Thoracic aorta (tissue), 2 donors: Measurements from ENCODE around the gene LRRC36. TPM values are rescaled to one million over a fixed set of nuclear protein-coding genes. Genes with fewer than 3 reads are reported as not detected.

Source experiments
- ATAC-seq: fragments of 150-250 bp; one replicate; pipeline ENCODE4 v1.8.0; 2017; ENCODE audit warnings: low read depth; ENCODE audit not compliant: insufficient number of reproducible peaks, low FRiP score
- DNase-seq: peaks from one replicate; pipeline ENCODE4 v3.0.0-alpha.2; 2020; ENCODE audit warnings: low spot score
- H3K27ac ChIP-seq, 2 donors: fragments of 200-600 bp; sonication (generic); 1 replicate in 1 of 2; 2 replicates in 1 of 2; pipeline ENCODE4 v1.5.1; 2016; ENCODE audit warnings: mild to moderate bottlenecking in 2 of 2, moderate library complexity in 2 of 2
- H3K27me3 ChIP-seq: fragments of 200-600 bp; sonication (generic); replicated peaks from 2 replicates; pipeline ENCODE4 v1.6.0; 2016; ENCODE audit warnings: mild to moderate bottlenecking; ENCODE audit not compliant: insufficient read depth
- H3K36me3 ChIP-seq: fragments of 200-600 bp; sonication (generic); one replicate; pipeline ENCODE4 v1.5.1; 2016
- H3K4me1 ChIP-seq, 2 donors: fragments of 200-600 bp; sonication (generic); 1 replicate in 1 of 2; 2 replicates in 1 of 2; pipeline versions ENCODE4 v1.5.1 to v1.6.0; 2016; ENCODE audit warnings: low read depth in 2 of 2, mild to moderate bottlenecking in 1 of 2; ENCODE audit not compliant: control insufficient read depth in 1 of 2
- H3K4me3 ChIP-seq: fragments of 200-600 bp; sonication (generic); 2 replicates; pipeline ENCODE4 v1.5.1; 2016; ENCODE audit warnings: mild to moderate bottlenecking
- H3K9me3 ChIP-seq: fragments of 200-600 bp; sonication (generic); 2 replicates; pipeline ENCODE4 v1.5.1; 2016
- CTCF ChIP-seq: fragments of 200-600 bp; sonication (generic); IDR thresholded peaks from one replicate; pipeline ENCODE4 v1.5.1; 2019; ENCODE audit warnings: antibody characterized with exemption
- total RNA-seq, 2 donors: library from RNA; depleted of rRNA; stranded (reverse); fragments of >200 nt; gene quantifications; one replicate each; pipeline versions ENCODE4 v1.1.0 to v1.2.3, GENCODE V29; 2016

Gene LRRC36
- total RNA-seq, 2 donors from 2014 or later: not detected

- no peak for DNase-seq
- ATAC-seq: no peak
- Histone ChIP-seq H3K27ac (no peak overlapping the region), H3K27me3 (no peaks in the 10 kb centered on the region), H3K36me3 (no peaks in the 10 kb centered on the region), H3K9me3 (no peaks in the 10 kb centered on the region), H3K4me3 (no peak overlapping the region), H3K4me1 (no peaks in the 10 kb centered on the region)
- no peak for TF ChIP-seq CTCF
Measured at GRCh38 chr16:67336116-67336515, 9.5 kb downstream of the LRRC36 start.

DNA sequence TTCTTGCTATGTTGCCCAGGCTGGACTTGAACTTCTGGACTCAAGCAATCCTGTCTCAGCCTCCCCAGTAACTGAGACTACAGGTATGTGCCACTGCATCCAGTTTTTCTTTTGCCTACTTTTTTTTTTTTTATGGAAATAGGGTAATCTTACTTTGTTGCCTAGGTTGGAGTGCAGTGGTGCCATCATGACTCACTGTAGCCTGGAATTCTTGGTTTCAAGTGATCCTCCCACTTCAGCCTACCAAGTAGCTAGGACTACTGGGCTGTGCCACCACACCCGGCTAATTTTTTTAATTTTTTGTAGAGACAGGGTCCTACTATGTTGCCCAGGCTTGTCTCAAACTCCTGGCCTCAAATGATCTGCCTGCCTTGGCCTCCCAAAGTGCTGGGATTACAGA lies 10.0 kb downstream of the LRRC36 start:
- DNase-seq: no peak
- Histone ChIP-seq H3K27me3 (no peaks in the 10 kb centered on the region), H3K27ac (no peak overlapping the region), H3K4me3 (no peak overlapping the region), H3K36me3 (no peaks in the 10 kb centered on the region), H3K9me3 (no peaks in the 10 kb centered on the region), H3K4me1 (no peaks in the 10 kb centered on the region)
- TF ChIP-seq CTCF: no peak
- ATAC-seq: no peak

GRCh38 chr16:67339453-67339852 lies 12.8 kb downstream of the LRRC36 start:
- TF ChIP-seq CTCF: no peak

GRCh38 chr16:67341250-67341649 lies 14.6 kb downstream of the LRRC36 start:
- ATAC-seq: no peak
- no peaks in the 10 kb centered on the region for H3K9me3 ChIP-seq
- no peak for DNase-seq
- H3K4me1 ChIP-seq: no peaks in the 10 kb centered on the region
- no peak overlapping the region for H3K27ac ChIP-seq
- H3K36me3 ChIP-seq: no peaks in the 10 kb centered on the region
- H3K4me3 ChIP-seq: no peak overlapping the region
- TF ChIP-seq CTCF: no peak
- no peaks in the 10 kb centered on the region for H3K27me3 ChIP-seq

More at GRCh38 chr16:67339453-67339852, 12.8 kb downstream of the LRRC36 start:
- H3K9me3 ChIP-seq: no peaks in the 10 kb centered on the region
- ATAC-seq: no peak
- no peak overlapping the region for H3K4me3 ChIP-seq
- DNase-seq: no peak
- H3K4me1 ChIP-seq: no peaks in the 10 kb centered on the region
- H3K27me3 ChIP-seq: no peaks in the 10 kb centered on the region
- H3K36me3 ChIP-seq: no peaks in the 10 kb centered on the region
- no peak overlapping the region for H3K27ac ChIP-seq

GRCh38 chr16:67342616-67343015 lies 16.0 kb downstream of the LRRC36 start:
- no peak overlapping the region for H3K4me3 ChIP-seq
- H3K27ac ChIP-seq: no peak overlapping the region
- no peak for DNase-seq
- no peaks in the 10 kb centered on the region for H3K36me3 ChIP-seq
- H3K9me3 ChIP-seq: no peaks in the 10 kb centered on the region
- no peaks in the 10 kb centered on the region for H3K27me3 ChIP-seq
- no peak for TF ChIP-seq CTCF
- no peaks in the 10 kb centered on the region for H3K4me1 ChIP-seq
- no peak for ATAC-seq
